Colonic mucosa (tissue), 4 donors: ENCODE data around the gene DLG4. TPM values are rescaled to one million over a fixed set of nuclear protein-coding genes. Genes with fewer than 3 reads are reported as not detected.
A peak's percentile ranks its signal among the peaks of the same experiment; 100 is the strongest.

ENCODE experiments used
- DNase-seq: peaks from one replicate; pipeline ENCODE4 v3.0.0-alpha.2; 2020
- H3K27ac ChIP-seq: fragments of 200-600 bp; one replicate; pipeline ENCODE4 v1.8.0; 2021
- H3K27me3 ChIP-seq: fragments of 200-600 bp; one replicate; pipeline ENCODE4 v1.8.0; 2021
- H3K36me3 ChIP-seq: fragments of 200-600 bp; one replicate; pipeline ENCODE4 v1.8.0; 2021
- H3K4me1 ChIP-seq: fragments of 200-600 bp; one replicate; pipeline ENCODE4 v1.8.0; 2021; ENCODE audit warnings: mild to moderate bottlenecking
- H3K4me3 ChIP-seq: fragments of 200-600 bp; one replicate; pipeline ENCODE4 v1.8.0; 2021
- H3K9ac ChIP-seq, 2 donors: one replicate each; pipeline ENCODE4 v1.7.0; 2013; ENCODE audit warnings: control low read depth in 2 of 2, low read depth in 2 of 2, low read length in 2 of 2
- H3K9me3 ChIP-seq: fragments of 200-600 bp; one replicate; pipeline ENCODE4 v1.8.0; 2021
- CTCF ChIP-seq: fragments of 200-600 bp; IDR thresholded peaks from one replicate; pipeline ENCODE4 v1.8.0; 2022; ENCODE audit warnings: antibody characterized with exemption, mild to moderate bottlenecking
- intact Hi-C: fragments of 100-400 bp; cut with DNase I; formaldehyde crosslinking; loops from one replicate; pipeline ENCODE4 v1.14.1; 2022
- total RNA-seq, 2 donors: library from RNA; stranded (reverse); fragmentation: NEBNext Ultra II Directional in 1 of 2; extraction: Animal tissue kit (Norgen Biotek cat#: 25700) in 1 of 2; gene quantifications; one replicate each; pipeline ENCODE4 v1.2.1, GENCODE V29; 2021
- donor health status: healthy.
- donor health status: DM: no; HTN: no; CAD: no.
- donor health status: DM: no; HTN: no; CAD: no.

The DLG4 gene
- total RNA-seq, 2 donors from 2014 or later, result 4.8 to 5.6 TPM

GRCh38 chr17:7239091-7240027, 19.7 kb upstream of the DLG4 start, which contains the start of gene PHF23:
Gene PHF23 (minus strand): TSS chr17:7239457. CDS start chr17:7239279, 178 bp downstream.
- intact Hi-C loops, result no loop called here
- peaks cover 28% of the 10 kb centered on the region for H3K4me1 ChIP-seq
- H3K36me3 ChIP-seq, result peaks cover 5% of the 10 kb centered on the region
- no peaks in the 10 kb centered on the region for H3K9me3 ChIP-seq
- peak; percentile 100 for DNase-seq
- TF ChIP-seq CTCF, result no peak
- peak within 1 kb of the TSS; percentile 94 to 100 for H3K9ac ChIP-seq
- H3K27me3 ChIP-seq, result no peaks in the 10 kb centered on the region
- H3K27ac ChIP-seq, result peak within 1 kb of the TSS; percentile 99
- H3K4me3 ChIP-seq, result peak within 1 kb of the TSS; percentile 95

GRCh38 chr17:7238420-7239090, 18.9 kb upstream of the DLG4 start:
- no peaks in the 10 kb centered on the region for H3K27me3 ChIP-seq
- no peak for TF ChIP-seq CTCF
- H3K4me3 ChIP-seq, result peak overlapping the region; percentile 95
- peak overlapping the region; percentile 99 for H3K27ac ChIP-seq
- peak overlapping the region; percentile 94 to 99 for H3K9ac ChIP-seq
- peaks cover 28% of the 10 kb centered on the region for H3K4me1 ChIP-seq
- intact Hi-C loops, result no loop called here
- H3K36me3 ChIP-seq, result peaks cover 5% of the 10 kb centered on the region
- no peak for DNase-seq
- no peaks in the 10 kb centered on the region for H3K9me3 ChIP-seq

DNA sequence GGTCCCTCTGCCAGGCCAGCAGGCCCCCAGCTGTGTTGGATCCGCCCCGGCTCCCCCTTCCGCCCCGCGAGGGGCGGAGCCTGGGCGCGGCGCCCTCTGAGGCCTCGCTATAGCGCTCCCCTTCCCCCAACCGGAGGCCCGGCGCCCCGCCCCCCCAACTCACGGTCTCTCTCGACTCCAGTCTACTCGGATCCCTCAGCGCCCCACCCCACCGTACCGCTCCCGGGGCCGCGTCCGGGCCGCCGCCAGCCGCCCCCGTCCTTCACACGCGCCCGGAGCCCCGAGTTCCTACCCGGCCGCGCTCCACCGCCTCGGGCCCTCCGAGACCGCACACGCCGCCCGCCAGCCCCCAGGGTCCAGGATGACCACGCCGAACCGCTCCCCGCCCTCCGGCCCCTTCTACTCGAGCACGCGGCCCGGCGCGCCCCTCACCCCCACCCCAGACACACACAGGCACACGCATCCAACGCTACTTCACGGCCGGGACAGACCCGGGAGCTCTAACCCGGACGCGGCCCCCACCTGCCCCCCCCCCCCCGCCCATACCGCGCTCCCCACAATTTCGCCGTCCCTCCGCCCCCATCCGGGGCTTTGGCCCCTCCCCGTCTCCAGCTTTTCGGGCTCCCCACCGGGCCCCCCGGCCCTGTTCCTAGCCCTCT, 18.3 kb upstream of the DLG4 start:
- DNase-seq, result peak; percentile 95
- Histone ChIP-seq H3K36me3 (peaks cover 5% of the 10 kb centered on the region), H3K4me3 (peak overlapping the region; percentile 95), H3K27me3 (no peaks in the 10 kb centered on the region), H3K4me1 (peaks cover 28% of the 10 kb centered on the region), H3K9me3 (no peaks in the 10 kb centered on the region), H3K27ac (peak overlapping the region; percentile 99), H3K9ac (peak overlapping the region; percentile 80 to 82)
- no peak for TF ChIP-seq CTCF
- intact Hi-C loops, result no loop called here

DNA sequence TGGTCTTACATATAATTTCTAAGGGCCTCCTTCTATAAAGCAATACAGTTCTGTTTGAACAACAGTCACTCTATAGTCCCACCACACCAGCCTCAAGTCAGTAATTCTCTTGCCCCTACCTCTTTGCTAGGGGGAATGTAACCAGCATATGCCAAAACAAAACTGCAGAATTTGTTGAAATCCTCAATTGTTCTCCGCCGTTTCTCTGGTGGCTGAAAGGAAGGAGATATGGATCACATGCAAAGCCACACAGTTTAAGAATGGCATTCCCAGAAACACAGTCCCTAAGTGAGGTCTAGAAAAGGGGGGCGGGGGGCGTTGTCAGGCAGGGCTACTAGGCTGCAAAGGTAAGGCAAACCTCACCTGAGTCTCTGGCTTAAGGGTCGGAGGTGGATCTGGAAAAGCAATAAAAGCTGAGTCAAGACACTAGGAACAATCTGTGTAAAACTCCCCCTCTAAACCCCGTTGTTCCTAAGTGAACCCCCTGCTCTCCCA, 17.7 kb upstream of the DLG4 start:
- peaks cover 28% of the 10 kb centered on the region for H3K4me1 ChIP-seq
- peak overlapping the region in 1 of 2 donors; percentile 82 for H3K9ac ChIP-seq
- H3K27me3 ChIP-seq, result no peaks in the 10 kb centered on the region
- H3K9me3 ChIP-seq, result no peaks in the 10 kb centered on the region
- no peak for DNase-seq
- H3K36me3 ChIP-seq, result peaks cover 5% of the 10 kb centered on the region
- TF ChIP-seq CTCF, result no peak
- H3K27ac ChIP-seq, result peak overlapping the region; percentile 99
- intact Hi-C loops, result no loop called here
- H3K4me3 ChIP-seq, result peak overlapping the region; percentile 95

GRCh38 chr17:7236808-7237207, 17.2 kb upstream of the DLG4 start:
- Histone ChIP-seq H3K36me3 (peaks cover 5% of the 10 kb centered on the region), H3K27me3 (no peaks in the 10 kb centered on the region), H3K4me3 (no peak overlapping the region), H3K4me1 (peaks cover 28% of the 10 kb centered on the region), H3K27ac (peak overlapping the region; percentile 99), H3K9ac (peak overlapping the region in 1 of 2 donors; percentile 82), H3K9me3 (no peaks in the 10 kb centered on the region)
- no peak for DNase-seq
- TF ChIP-seq CTCF, result no peak
- intact Hi-C loops, result no loop called here
